Left forelimb (tissue), 1 donor: Measurements from ENCODE around the gene CHAD.

Experiments
- DNase-seq: peaks from one replicate; pipeline ENCODE4 v3.0.0-alpha.2; 2018; ENCODE audit warnings: low spot score

Gene CHAD

GRCh38 chr17:50468304-50469207 lies at the start of gene CHAD:
Gene CHAD, minus strand, starts transcription at chr17:50468880. Its CDS starts 67 bp downstream, at chr17:50468813.
- no peak for DNase-seq

- DNase-seq: no peak
These were observed 49.1 kb upstream of the CHAD start for GRCh38 chr17:50517504-50518383.

GRCh38 chr17:50517011-50517410 lies 48.3 kb upstream of the CHAD start:
- DNase-seq: no peak

GRCh38 chr17:50514936-50515702 lies 46.4 kb upstream of the CHAD start:
- DNase-seq: no peak

GRCh38 chr17:50514388-50514787 lies 45.7 kb upstream of the CHAD start:
- no peak for DNase-seq

GRCh38 chr17:50513495-50513894 lies 44.8 kb upstream of the CHAD start:
- DNase-seq: no peak

- DNase-seq: no peak
These were observed 42.4 kb upstream of the CHAD start for GRCh38 chr17:50511058-50511457.

GRCh38 chr17:50508573-50509460 lies 40.1 kb upstream of the CHAD start:
- DNase-seq: no peak

GRCh38 chr17:50507871-50508572 lies 39.3 kb upstream of the CHAD start, which contains the start of gene MYCBPAP:
Gene MYCBPAP, plus strand, starts transcription at chr17:50508439. Its CDS starts 236 bp downstream, at chr17:50508675.
- peak; percentile 86 for DNase-seq

- no peak for DNase-seq
These were observed 37.6 kb upstream of the CHAD start for GRCh38 chr17:50506298-50506697.

- DNase-seq: no peak
These were observed 37.0 kb upstream of the CHAD start for GRCh38 chr17:50505591-50506130.

GRCh38 chr17:50502301-50502990 lies 33.8 kb upstream of the CHAD start:
- DNase-seq: no peak

- DNase-seq: no peak
These were observed 32.4 kb upstream of the CHAD start for GRCh38 chr17:50501054-50501453.

- DNase-seq: no peak
These were observed 31.0 kb upstream of the CHAD start for GRCh38 chr17:50499721-50500120.

GRCh38 chr17:50499270-50499669 lies 30.6 kb upstream of the CHAD start:
- no peak for DNase-seq

GRCh38 chr17:50498021-50498874 lies 29.6 kb upstream of the CHAD start:
- DNase-seq: no peak

- no peak for DNase-seq
These were observed 27.2 kb upstream of the CHAD start for GRCh38 chr17:50495918-50496317.

- no peak for DNase-seq
These were observed 26.6 kb upstream of the CHAD start for GRCh38 chr17:50495217-50495823.
